Prostate gland (tissue), 2 donors: ENCODE results near the gene SKOR1. TPM values are rescaled to one million over a fixed set of nuclear protein-coding genes. Genes with fewer than 3 reads are reported as not detected.

Experiments
- DNase-seq: peaks from one replicate; pipeline ENCODE4 v3.0.0-alpha.2; 2019; ENCODE audit warnings: low spot score
- H3K27ac ChIP-seq, 2 donors: fragments of 200-600 bp; sonication (generic); 2 replicates each; pipeline ENCODE4 v1.5.1; 2017 to 2019
- H3K27me3 ChIP-seq: fragments of 200-600 bp; sonication (generic); replicated peaks from 2 replicates; pipeline ENCODE4 v1.5.1; 2019; ENCODE audit not compliant: insufficient read depth
- H3K36me3 ChIP-seq, 2 donors: fragments of 200-600 bp; sonication (generic); 1 replicate in 1 of 2; 2 replicates in 1 of 2; pipeline versions ENCODE4 v1.5.1 to v1.8.1; 2017 to 2019
- H3K4me1 ChIP-seq: fragments of 200-600 bp; sonication (generic); replicated peaks from 2 replicates; pipeline ENCODE4 v1.5.1; 2019
- H3K4me3 ChIP-seq, 2 donors: fragments of 200-600 bp; sonication (generic); 2 replicates each; pipeline ENCODE4 v1.5.1; 2017 to 2019
- H3K9me3 ChIP-seq: fragments of 200-600 bp; sonication (generic); 2 replicates; pipeline ENCODE4 v1.5.1; 2017
- CTCF ChIP-seq, 4 experiments: fragments of 200-600 bp in 2 of 4; fragments of 450-650 bp in 2 of 4; sonication (generic) in 2 of 4; IDR thresholded peaks; 1 replicate in 3 of 4; 2 replicates in 1 of 4; pipeline ENCODE4 v1.5.1; 2016 to 2019; ENCODE audit warnings: antibody characterized with exemption in 4 of 4, mild to moderate bottlenecking in 2 of 4, moderate library complexity in 2 of 4
- POLR2A ChIP-seq: fragments of 450-650 bp; IDR thresholded peaks from one replicate; pipeline ENCODE4 v1.6.1; 2016; ENCODE audit warnings: antibody characterized with exemption, mild to moderate bottlenecking
- POLR2AphosphoS5 ChIP-seq: sonication (generic); formaldehyde crosslinking; IDR thresholded peaks from one replicate; pipeline ENCODE4 v1.6.1; 2017; ENCODE audit warnings: antibody characterized with exemption
- WGBS: methylation state at CpG from one replicate; pipeline ENCODE4 v1.1.5; 2018; 5-methylcytosine and 5-hydroxymethylcytosine counted together
- intact Hi-C: fragments of 100-400 bp; cut with DNase I; formaldehyde crosslinking; loops from one replicate; pipeline ENCODE4 v1.14.2; 2022
- total RNA-seq, 2 donors: library from RNA; depleted of rRNA; stranded (reverse); fragments of >200 nt; gene quantifications; one replicate each; pipeline ENCODE4 v1.1.0, GENCODE V29; 2016

SKOR1 gene
- total RNA-seq, 2 donors from 2014 or later = 0.59 to 1.7 TPM

DNA sequence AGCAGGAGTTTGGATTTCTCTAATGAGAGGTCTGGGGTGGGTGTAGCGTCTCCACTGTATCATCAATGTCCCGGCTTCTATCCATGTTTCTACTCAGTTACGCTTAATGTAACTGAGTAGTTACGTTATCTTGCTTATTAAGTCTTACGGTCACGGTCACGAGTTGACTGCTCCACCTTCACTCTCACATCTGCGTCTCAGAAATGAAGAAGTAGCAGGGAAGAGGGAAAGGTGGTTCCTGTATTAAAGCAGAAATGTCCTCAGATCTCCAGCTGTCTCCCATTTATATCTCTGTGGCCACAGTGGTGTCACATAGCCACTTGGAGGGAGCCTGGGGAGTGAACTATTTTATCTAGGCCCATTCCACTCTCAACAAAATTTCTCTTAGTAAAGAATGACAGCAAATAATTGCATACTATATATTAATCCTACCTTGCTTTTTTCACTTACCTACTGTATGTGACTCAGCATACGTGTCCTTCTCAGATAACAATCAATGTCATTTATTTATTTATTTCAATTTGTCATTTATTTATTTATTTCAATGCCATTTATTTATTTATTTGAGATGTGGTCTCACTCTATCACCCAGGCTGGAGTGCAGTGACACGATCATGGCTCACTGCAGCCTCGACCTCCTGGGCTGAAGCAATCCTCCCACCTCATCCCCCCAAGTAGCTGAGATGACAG, 54.3 kb downstream of the SKOR1 start:
- H3K4me1 ChIP-seq = peaks cover 3% of the 10 kb centered on the region
- WGBS = 93% methylated on average over 11 of the region's 11 CpGs
- intact Hi-C loops = loop anchor here (10.0 kb wide), 1 partner anchor 175 kb away; the partner anchor contains the start of gene PIAS1

DNA sequence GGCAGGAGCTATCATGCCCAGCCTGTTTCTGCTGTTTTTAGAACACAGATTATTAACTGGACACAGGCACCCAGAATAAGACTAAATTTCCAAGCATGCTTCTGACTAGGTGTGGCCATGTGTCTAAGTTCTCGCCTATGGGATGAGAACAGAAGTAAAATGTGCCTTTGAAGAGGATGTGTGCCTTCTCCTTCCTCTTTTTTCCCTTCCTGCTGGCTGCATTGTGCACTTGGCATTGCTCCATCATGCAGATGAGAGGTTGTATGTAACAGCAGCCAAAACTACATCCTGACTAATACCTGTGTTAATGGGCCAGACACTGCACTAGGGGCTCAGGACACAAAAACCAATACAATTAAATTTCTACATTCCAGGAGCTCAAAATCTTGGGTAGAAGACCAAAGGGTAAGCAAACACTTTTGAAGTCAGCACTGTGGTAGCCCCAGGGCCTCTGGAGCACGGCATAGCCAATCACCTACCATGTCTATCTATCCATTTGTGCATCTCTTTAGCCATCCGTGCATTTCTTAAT, 55.4 kb downstream of the SKOR1 start:
- peaks cover 3% of the 10 kb centered on the region for H3K4me1 ChIP-seq
- H3K4me3 ChIP-seq = no peak overlapping the region
- H3K27me3 ChIP-seq = no peaks in the 10 kb centered on the region
- H3K9me3 ChIP-seq = no peaks in the 10 kb centered on the region
- peak; percentile 43 for DNase-seq
- WGBS = 48% methylated on average over 3 of the region's 3 CpGs
- TF ChIP-seq POLR2AphosphoS5 (no peak), POLR2A (no peak), CTCF (IDR thresholded peaks at IDR 0.05) (no peak)
- H3K27ac ChIP-seq = no peak overlapping the region
- intact Hi-C loops = loop anchor here (10.0 kb wide), 1 partner anchor 174 kb away; the partner anchor contains the start of gene PIAS1
- H3K36me3 ChIP-seq = no peaks in the 10 kb centered on the region

More for the DNA sequence above, 54.3 kb downstream of the SKOR1 start:
- H3K27me3 ChIP-seq = no peaks in the 10 kb centered on the region
- no peak overlapping the region for H3K4me3 ChIP-seq
- no peaks in the 10 kb centered on the region for H3K9me3 ChIP-seq
- TF ChIP-seq POLR2AphosphoS5 (no peak), CTCF (IDR thresholded peaks at IDR 0.05) (no peak), POLR2A (no peak)
- H3K36me3 ChIP-seq = no peaks in the 10 kb centered on the region
- H3K27ac ChIP-seq = no peak overlapping the region
- DNase-seq = no peak

- DNase-seq = no peak
- 75% methylated on average over 8 of the region's 8 CpGs for WGBS
- no peak overlapping the region for H3K4me3 ChIP-seq
- TF ChIP-seq CTCF (IDR thresholded peaks at IDR 0.05) (no peak), POLR2A (no peak), POLR2AphosphoS5 (no peak)
- intact Hi-C loops = loop anchor here (10.0 kb wide), 1 partner anchor 172 kb away; the partner anchor contains the start of gene PIAS1
- no peaks in the 10 kb centered on the region for H3K27me3 ChIP-seq
- no peaks in the 10 kb centered on the region for H3K36me3 ChIP-seq
- H3K27ac ChIP-seq = no peak overlapping the region
- peaks cover 3% of the 10 kb centered on the region for H3K4me1 ChIP-seq
- H3K9me3 ChIP-seq = no peaks in the 10 kb centered on the region
Observed at GRCh38 chr15:67882487-67883233, 57.4 kb downstream of the SKOR1 start.

- Histone ChIP-seq H3K4me1 (peaks cover 3% of the 10 kb centered on the region), H3K27me3 (no peaks in the 10 kb centered on the region), H3K9me3 (no peaks in the 10 kb centered on the region), H3K4me3 (no peak overlapping the region), H3K36me3 (no peaks in the 10 kb centered on the region), H3K27ac (peak overlapping the region in 1 of 2 donors; percentile 77)
- intact Hi-C loops = loop anchor here (10.0 kb wide), 1 partner anchor 171 kb away; the partner anchor contains the start of gene PIAS1
- no peak for TF ChIP-seq CTCF (IDR thresholded peaks at IDR 0.05)
- no peak for TF ChIP-seq POLR2A
- no peak for TF ChIP-seq POLR2AphosphoS5
- WGBS = 60% methylated on average over 10 of the region's 10 CpGs
- DNase-seq = no peak
Observed at GRCh38 chr15:67883234-67883773, 58.0 kb downstream of the SKOR1 start.
